Immature natural killer cell (primary cell): Measurements from ENCODE around the gene SSBP1. TPM values are rescaled to one million over a fixed set of nuclear protein-coding genes. Genes with fewer than 3 reads are reported as not detected.
"Not testable (repeated sequence)": the region's sequence is repeated elsewhere in the genome, so short reads cannot be mapped to it uniquely, and the experiment has no call there.

Experiments used
- DNase-seq, 3 donors: peaks; one replicate each; pipeline ENCODE4 v3.0.0; 2022; ENCODE audit warnings: mixed read lengths in 1 of 3
- H3K27ac Mint-ChIP-seq, 6 donors: one replicate each; pipeline ENCODE4 v1.8.0; 2020; ENCODE audit warnings: mixed read lengths in 6 of 6, mild to moderate bottlenecking in 5 of 6, inconsistent platforms in 4 of 6, moderate library complexity in 3 of 6
- H3K27me3 Mint-ChIP-seq, 3 donors: one replicate each; pipeline ENCODE4 v1.8.0; 2020 to 2021; ENCODE audit warnings: low read depth in 3 of 3, mild to moderate bottlenecking in 3 of 3, mixed read lengths in 3 of 3, moderate library complexity in 3 of 3, inconsistent platforms in 1 of 3
- H3K36me3 Mint-ChIP-seq, 3 donors: one replicate each; pipeline ENCODE4 v1.8.0; 2020; ENCODE audit warnings: mixed read lengths in 3 of 3, inconsistent platforms in 2 of 3, mild to moderate bottlenecking in 2 of 3
- H3K4me1 Mint-ChIP-seq, 2 donors: one replicate each; pipeline ENCODE4 v1.8.0; 2020; ENCODE audit warnings: inconsistent platforms in 2 of 2, mild to moderate bottlenecking in 2 of 2, mixed read lengths in 2 of 2, moderate library complexity in 1 of 2
- H3K4me3 Mint-ChIP-seq, 5 donors: one replicate each; pipeline ENCODE4 v1.8.0; 2020; ENCODE audit warnings: mild to moderate bottlenecking in 5 of 5, mixed read lengths in 5 of 5, inconsistent platforms in 3 of 5, moderate library complexity in 3 of 5
- H3K9me3 Mint-ChIP-seq, 6 donors: one replicate each; pipeline ENCODE4 v1.8.0; 2020; ENCODE audit warnings: mild to moderate bottlenecking in 6 of 6, mixed read lengths in 6 of 6, inconsistent platforms in 4 of 6, moderate library complexity in 3 of 6
- polyA plus RNA-seq, 3 donors: library from polyadenylated mRNA; unstranded; fragments of 300-500 nt; fragmentation: Illumina TruSeq; gene quantifications; one replicate each; pipeline ENCODE4 v1.2.3, GENCODE V29; 2021

Gene SSBP1
- polyA plus RNA-seq, 3 donors from 2014 or later, result 268 to 349 (median 271) TPM

DNA sequence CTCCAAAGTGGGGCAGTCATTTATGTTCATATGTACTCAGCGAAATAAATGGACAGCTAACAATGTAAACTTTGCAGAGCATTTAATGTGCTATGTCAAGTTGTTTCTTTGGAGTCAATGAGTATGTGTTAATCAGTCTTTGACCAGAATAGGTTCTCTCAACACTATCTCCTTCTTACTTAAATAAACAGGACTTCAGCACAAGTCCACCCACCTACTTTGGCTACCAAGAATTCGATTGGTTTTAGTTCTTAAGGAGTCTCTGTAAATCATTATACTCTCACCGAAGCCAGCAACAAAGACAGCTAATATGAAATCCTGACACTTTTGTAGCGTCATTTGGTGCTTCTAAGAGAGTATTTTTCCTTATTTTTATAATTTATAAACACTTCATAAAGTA, 23.1 kb upstream of the SSBP1 start:
- H3K4me1 Mint-ChIP-seq, result peaks cover 20 to 25% of the 10 kb centered on the region in 2 donors
- no peaks in the 10 kb centered on the region for H3K9me3 Mint-ChIP-seq
- no peak overlapping the region for H3K27ac Mint-ChIP-seq
- DNase-seq, result no peak
- H3K36me3 Mint-ChIP-seq, result peaks cover 4 to 16% (median 5%) of the 10 kb centered on the region in 3 donors
- H3K4me3 Mint-ChIP-seq, result no peak overlapping the region
- no peaks in the 10 kb centered on the region for H3K27me3 Mint-ChIP-seq

- peaks cover 15 to 18% of the 10 kb centered on the region in 2 donors for H3K4me1 Mint-ChIP-seq
- DNase-seq, result no peak
- H3K27ac Mint-ChIP-seq, result no peak overlapping the region
- no peaks in the 10 kb centered on the region for H3K9me3 Mint-ChIP-seq
- H3K36me3 Mint-ChIP-seq, result peaks cover 4 to 16% (median 5%) of the 10 kb centered on the region in 3 donors
- H3K4me3 Mint-ChIP-seq, result no peak overlapping the region
- no peaks in the 10 kb centered on the region for H3K27me3 Mint-ChIP-seq
Observed at GRCh38 chr7:141715794-141716689, 22.1 kb upstream of the SSBP1 start.

GRCh38 chr7:141717450-141717849, 20.7 kb upstream of the SSBP1 start:
- Mint-ChIP-seq H3K4me1 (peaks cover under 1 to 4% of the 10 kb centered on the region in 2 donors), H3K27me3 (no peaks in the 10 kb centered on the region), H3K4me3 (no peak overlapping the region), H3K27ac (no peak overlapping the region), H3K9me3 (no peaks in the 10 kb centered on the region), H3K36me3 (peaks cover 0 to 13% (median 5%) of the 10 kb centered on the region in 3 donors)
- no peak for DNase-seq

- H3K27ac Mint-ChIP-seq, result no peak overlapping the region
- H3K9me3 Mint-ChIP-seq, result no peaks in the 10 kb centered on the region
- peaks cover 0 to 28% (median 2%) of the 10 kb centered on the region in 3 donors for H3K36me3 Mint-ChIP-seq
- peaks cover 0 to 2% (median 0%) of the 10 kb centered on the region in 3 donors for H3K27me3 Mint-ChIP-seq
- H3K4me1 Mint-ChIP-seq, result no peaks in the 10 kb centered on the region
- no peak for DNase-seq
- H3K4me3 Mint-ChIP-seq, result no peak overlapping the region
Observed at GRCh38 chr7:141722529-141722928, 15.6 kb upstream of the SSBP1 start.

DNA sequence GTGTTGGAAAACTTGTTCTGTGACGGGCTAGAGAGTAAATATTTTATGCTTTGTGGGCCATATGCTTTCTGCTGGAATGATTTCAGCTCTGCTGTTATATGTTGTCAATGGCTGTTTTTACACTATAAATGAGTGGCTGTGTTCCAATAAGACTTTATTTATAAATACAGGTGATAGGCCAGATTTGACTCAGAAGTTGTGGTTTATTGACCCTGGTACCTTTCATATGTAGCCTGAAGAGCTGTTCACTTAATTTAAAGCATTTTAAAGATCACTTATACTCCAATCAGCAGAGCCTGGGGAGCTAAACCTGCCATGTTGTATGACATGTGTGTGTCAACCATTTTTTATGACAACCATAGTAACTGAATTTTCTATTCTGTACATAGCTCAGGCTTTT, 9.1 kb upstream of the SSBP1 start:
- Mint-ChIP-seq H3K4me3 (no peak overlapping the region), H3K4me1 (peaks cover 0 to 1% of the 10 kb centered on the region in 2 donors), H3K9me3 (no peaks in the 10 kb centered on the region), H3K36me3 (peaks cover 0 to 8% (median 0%) of the 10 kb centered on the region in 3 donors), H3K27ac (no peak overlapping the region), H3K27me3 (peaks cover 0 to 3% (median 2%) of the 10 kb centered on the region in 3 donors)
- DNase-seq, result no peak

DNA sequence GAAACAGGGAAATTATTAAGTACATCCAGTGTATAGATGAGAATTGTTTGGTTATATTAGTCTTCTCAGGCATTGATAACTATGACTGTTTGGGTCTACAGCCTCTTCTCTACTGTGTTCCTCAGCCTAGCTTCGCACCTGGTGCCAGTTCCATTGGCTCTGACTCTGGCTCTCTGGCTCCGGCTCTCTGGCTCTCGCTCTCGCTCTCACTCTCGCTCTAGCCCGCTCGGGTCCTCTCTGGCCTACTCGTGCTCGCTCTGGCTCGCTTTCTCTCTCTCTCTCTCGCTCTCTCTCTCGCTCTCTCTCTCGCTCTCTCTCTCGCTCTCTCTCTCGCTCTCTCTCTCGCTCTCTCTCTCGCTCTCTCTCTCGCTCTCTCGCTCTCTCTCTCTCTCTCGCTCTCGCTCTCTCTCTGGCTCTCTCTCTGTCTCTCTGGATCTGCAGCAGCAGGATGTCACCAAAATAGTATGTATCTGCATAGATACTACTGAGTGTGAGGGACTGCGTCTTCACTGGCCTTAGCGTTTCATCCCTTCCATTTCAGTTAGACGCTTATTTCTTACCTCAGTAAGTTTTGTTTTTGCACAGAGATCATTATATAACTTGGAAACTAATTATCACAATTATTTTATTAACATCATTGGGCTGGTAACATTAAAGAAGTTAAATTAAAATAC, 6.5 kb upstream of the SSBP1 start:
- peak overlapping the region in 1 of 5 donors; percentile 68 for H3K4me3 Mint-ChIP-seq

GRCh38 chr7:141737118-141737835, 881 bp upstream of the SSBP1 start:
- no peaks in the 10 kb centered on the region for H3K9me3 Mint-ChIP-seq
- peak overlapping the region; percentile 95 to 99 (median 98) for H3K27ac Mint-ChIP-seq
- peaks cover under 1 to 11% (median 9%) of the 10 kb centered on the region in 3 donors for H3K36me3 Mint-ChIP-seq
- peaks cover 7 to 18% (median 14%) of the 10 kb centered on the region in 3 donors for H3K27me3 Mint-ChIP-seq
- peak overlapping the region; percentile 96 to 100 (median 99) for H3K4me3 Mint-ChIP-seq
- peaks cover 34 to 61% of the 10 kb centered on the region in 2 donors for H3K4me1 Mint-ChIP-seq
- peak; percentile 57 to 78 (median 64) for DNase-seq

More for the DNA sequence above, 6.5 kb upstream of the SSBP1 start:
- peaks cover 0 to 4% (median 0%) of the 10 kb centered on the region in 3 donors for H3K36me3 Mint-ChIP-seq
- peak overlapping the region in 2 of 6 donors; percentile 48 to 78 for H3K27ac Mint-ChIP-seq
- H3K4me1 Mint-ChIP-seq, result peaks cover 1 to 4% of the 10 kb centered on the region in 2 donors
- H3K9me3 Mint-ChIP-seq, result no peaks in the 10 kb centered on the region
- H3K27me3 Mint-ChIP-seq, result peaks cover 0 to 3% (median 0%) of the 10 kb centered on the region in 3 donors
- DNase-seq, result no peak

DNA sequence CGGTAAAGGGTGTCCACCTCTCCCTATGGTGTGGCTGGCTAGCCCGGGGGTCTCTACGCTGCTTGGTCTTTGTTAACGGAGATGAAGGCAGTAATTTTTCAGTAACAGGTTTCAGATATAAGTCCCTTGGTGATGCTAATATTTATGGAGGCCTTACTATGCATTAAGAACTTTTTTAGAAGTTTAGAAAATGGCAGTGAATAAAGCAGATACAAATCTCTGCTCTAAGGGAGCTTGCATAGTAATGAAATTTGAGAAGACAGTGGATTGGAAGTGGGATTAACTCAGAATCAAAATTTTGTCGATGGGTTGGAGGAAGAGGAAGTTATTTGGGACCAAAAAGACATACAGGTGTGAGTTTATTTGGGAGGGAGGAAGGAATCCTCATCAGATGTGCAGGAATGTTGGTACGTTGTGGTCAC, 445 bp downstream of the SSBP1 start:
- H3K4me3 Mint-ChIP-seq, result peak overlapping the region; percentile 96 to 100 (median 99)

GRCh38 chr7:141739250-141739649, 1.1 kb downstream of the SSBP1 start:
- Mint-ChIP-seq H3K27ac (peak overlapping the region; percentile 88 to 99 (median 98)), H3K4me3 (peak overlapping the region; percentile 58 to 100 (median 77)), H3K36me3 (peaks cover 14 to 26% (median 25%) of the 10 kb centered on the region in 3 donors), H3K4me1 (peaks cover 34 to 75% of the 10 kb centered on the region in 2 donors), H3K9me3 (no peaks in the 10 kb centered on the region), H3K27me3 (peaks cover 7 to 18% (median 14%) of the 10 kb centered on the region in 3 donors)
- DNase-seq, result no peak

More for the DNA sequence above, 445 bp downstream of the SSBP1 start:
- H3K4me1 Mint-ChIP-seq, result peaks cover 34 to 72% of the 10 kb centered on the region in 2 donors
- no peaks in the 10 kb centered on the region for H3K9me3 Mint-ChIP-seq
- DNase-seq, result no peak
- H3K36me3 Mint-ChIP-seq, result peaks cover 9 to 19% (median 18%) of the 10 kb centered on the region in 3 donors
- peak overlapping the region; percentile 95 to 99 (median 98) for H3K27ac Mint-ChIP-seq
- peaks cover 7 to 18% (median 14%) of the 10 kb centered on the region in 3 donors for H3K27me3 Mint-ChIP-seq

GRCh38 chr7:141742229-141742628, 4.1 kb downstream of the SSBP1 start:
- H3K36me3 Mint-ChIP-seq, result peaks cover 18 to 38% (median 34%) of the 10 kb centered on the region in 3 donors
- H3K27ac Mint-ChIP-seq, result peak overlapping the region in 1 of 6 donors; percentile 18

DNA sequence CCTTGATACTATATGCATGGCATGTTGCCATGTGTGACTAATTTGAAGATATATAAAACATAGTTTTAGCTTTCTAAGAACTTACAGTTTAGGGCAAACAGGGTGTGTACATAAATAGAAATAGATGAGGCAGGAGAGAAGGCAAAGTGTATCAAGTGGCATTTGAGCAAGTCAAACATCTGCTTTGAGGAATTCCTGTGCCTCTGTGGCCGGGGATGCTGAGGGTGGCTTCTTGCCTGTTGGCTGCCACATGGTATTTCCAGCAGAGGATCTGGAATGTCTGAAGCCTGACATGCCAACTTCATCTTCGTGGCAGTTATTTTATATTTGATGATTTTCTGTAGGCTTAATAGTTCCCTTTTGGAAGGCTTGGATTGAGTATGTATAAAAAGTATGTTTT, 6.0 kb downstream of the SSBP1 start:
- Mint-ChIP-seq H3K4me1 (peaks cover 14 to 51% of the 10 kb centered on the region in 2 donors), H3K4me3 (no peak overlapping the region), H3K27me3 (peaks cover 0 to 3% (median 0%) of the 10 kb centered on the region in 3 donors), H3K36me3 (peaks cover 27 to 38% (median 34%) of the 10 kb centered on the region in 3 donors), H3K9me3 (no peaks in the 10 kb centered on the region), H3K27ac (no peak overlapping the region)
- no peak for DNase-seq

More at GRCh38 chr7:141742229-141742628, 4.1 kb downstream of the SSBP1 start:
- peaks cover 7 to 17% (median 12%) of the 10 kb centered on the region in 3 donors for H3K27me3 Mint-ChIP-seq
- no peaks in the 10 kb centered on the region for H3K9me3 Mint-ChIP-seq
- peaks cover 31 to 70% of the 10 kb centered on the region in 2 donors for H3K4me1 Mint-ChIP-seq
- DNase-seq, result no peak
- no peak overlapping the region for H3K4me3 Mint-ChIP-seq

GRCh38 chr7:141748396-141748795, 10.2 kb downstream of the SSBP1 start:
- peaks cover 54 to 58% (median 57%) of the 10 kb centered on the region in 3 donors for H3K36me3 Mint-ChIP-seq
- peaks cover 10 to 26% (median 20%) of the 10 kb centered on the region in 6 donors for H3K9me3 Mint-ChIP-seq
- peaks cover 0 to 12% of the 10 kb centered on the region in 2 donors for H3K4me1 Mint-ChIP-seq
- H3K4me3 Mint-ChIP-seq, result no peak overlapping the region
- no peak for DNase-seq
- no peak overlapping the region for H3K27ac Mint-ChIP-seq
- no peaks in the 10 kb centered on the region for H3K27me3 Mint-ChIP-seq

GRCh38 chr7:141751904-141752303, 13.7 kb downstream of the SSBP1 start:
- H3K4me1 Mint-ChIP-seq, H3K27me3 Mint-ChIP-seq, DNase-seq, H3K27ac Mint-ChIP-seq: not testable (repeated sequence)
- peak overlapping the region in 1 of 5 donors; percentile 30 for H3K4me3 Mint-ChIP-seq
- peaks cover 56 to 66% (median 66%) of the 10 kb centered on the region in 3 donors for H3K36me3 Mint-ChIP-seq
- peaks cover 10 to 27% (median 24%) of the 10 kb centered on the region in 6 donors for H3K9me3 Mint-ChIP-seq
